T-helper 2 cell treated with Interferon-gamma antibody and Interleukin-4, amounts not matched to agents 5 μg/mL and 100 μg/mL, for 36 hours (primary cell): ENCODE data around the gene HPSE.
A peak's percentile ranks its signal among the peaks of the same experiment; 100 is the strongest.

Source experiments
- DNase-seq: peaks from one replicate; pipeline ENCODE4 v3.0.0; 2021; ENCODE audit warnings: low spot score
- H3K27ac Mint-ChIP-seq: one replicate; pipeline ENCODE4 v1.8.0; 2021; ENCODE audit warnings: mild to moderate bottlenecking, mixed read lengths
- H3K27me3 Mint-ChIP-seq: one replicate; pipeline ENCODE4 v1.8.0; 2021; ENCODE audit warnings: low read depth, mixed read lengths
- H3K36me3 Mint-ChIP-seq: one replicate; pipeline ENCODE4 v1.8.0; 2021; ENCODE audit warnings: low read depth, mixed read lengths
- H3K4me1 Mint-ChIP-seq: one replicate; pipeline ENCODE4 v1.8.0; 2021; ENCODE audit warnings: low read depth, mixed read lengths
- H3K4me3 Mint-ChIP-seq: one replicate; pipeline ENCODE4 v1.8.0; 2022; ENCODE audit warnings: mild to moderate bottlenecking, moderate library complexity, mixed read lengths
- H3K9me3 Mint-ChIP-seq: one replicate; pipeline ENCODE4 v1.8.0; 2021; ENCODE audit warnings: mixed read lengths

The HPSE gene

DNA sequence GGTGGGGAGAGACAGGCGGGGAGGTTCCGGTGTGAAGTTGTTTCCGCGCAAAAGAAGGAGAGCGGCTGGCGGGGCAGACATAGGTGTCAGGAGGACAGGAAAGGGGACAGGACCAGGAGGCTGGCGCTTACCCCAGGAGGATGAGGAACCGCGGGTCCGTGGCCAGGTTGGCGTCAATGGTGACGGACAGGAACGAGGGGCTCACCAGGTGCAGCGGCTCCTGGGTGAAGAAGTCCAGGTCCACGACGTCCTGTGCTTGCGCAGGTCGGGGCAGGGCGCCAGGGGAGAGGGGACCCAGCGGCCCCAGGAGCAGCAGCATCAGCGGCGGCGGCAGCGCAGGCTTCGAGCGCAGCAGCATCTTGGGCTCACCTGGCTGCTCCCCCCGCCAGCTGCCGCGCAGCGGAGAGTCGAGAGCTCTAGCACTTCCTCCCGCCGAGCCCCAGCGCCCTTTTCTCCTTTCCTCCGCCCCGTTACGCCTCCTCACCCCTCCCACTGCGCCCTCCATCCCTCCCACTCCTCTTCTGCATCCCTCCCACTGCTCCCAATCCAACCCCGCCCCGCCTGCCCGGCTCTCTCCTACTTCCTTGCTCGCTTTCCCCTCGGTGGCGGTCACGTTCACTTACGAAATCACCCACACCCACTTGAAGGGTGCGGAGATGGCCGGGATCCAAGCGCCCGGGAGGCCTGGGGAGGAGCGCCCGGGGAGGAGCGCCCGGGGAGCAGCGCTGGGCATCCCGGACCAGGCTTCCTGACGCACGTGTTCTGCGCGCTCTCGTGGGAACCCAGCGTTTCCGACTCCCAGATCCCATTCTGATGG, at the start of gene HPSE:
TSS of gene HPSE (minus strand) at position 424 of the 817 bp plus-strand sequence. CDS start at position 358, 66 bp downstream.
- Mint-ChIP-seq H3K4me3 (peak within 1 kb of the TSS; percentile 91), H3K36me3 (peaks cover 6% of the 10 kb centered on the region), H3K27ac (peak within 1 kb of the TSS; percentile 69), H3K27me3 (peaks cover 41% of the 10 kb centered on the region), H3K4me1 (peaks cover 19% of the 10 kb centered on the region), H3K9me3 (peaks cover 13% of the 10 kb centered on the region)
- peak; percentile 55 for DNase-seq

DNA sequence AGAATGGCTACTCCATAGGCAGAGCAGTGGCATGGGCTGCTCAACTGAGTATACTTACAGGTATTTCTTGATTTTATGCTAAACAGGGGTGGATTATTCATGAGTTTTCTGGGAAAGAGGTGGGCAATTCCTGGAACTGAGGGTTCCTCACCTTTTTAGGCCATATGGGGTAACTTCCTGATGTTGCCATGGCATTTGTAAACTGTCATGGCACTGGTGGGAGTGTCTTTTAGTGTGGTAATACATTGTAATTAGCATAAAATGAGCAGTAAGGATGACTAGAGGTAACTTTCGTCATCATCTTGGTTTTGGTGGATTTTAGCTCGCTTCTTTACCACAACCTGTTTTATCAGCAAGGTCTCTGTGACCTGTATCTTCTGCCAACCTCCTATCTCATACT, 48.2 kb upstream of the HPSE start:
- Mint-ChIP-seq H3K27me3 (no peaks in the 10 kb centered on the region), H3K27ac (no peak overlapping the region), H3K4me1 (peaks cover 3% of the 10 kb centered on the region), H3K36me3 (peaks cover 2% of the 10 kb centered on the region), H3K9me3 (peaks cover 21% of the 10 kb centered on the region), H3K4me3 (no peak overlapping the region)
- DNase-seq: no peak

DNA sequence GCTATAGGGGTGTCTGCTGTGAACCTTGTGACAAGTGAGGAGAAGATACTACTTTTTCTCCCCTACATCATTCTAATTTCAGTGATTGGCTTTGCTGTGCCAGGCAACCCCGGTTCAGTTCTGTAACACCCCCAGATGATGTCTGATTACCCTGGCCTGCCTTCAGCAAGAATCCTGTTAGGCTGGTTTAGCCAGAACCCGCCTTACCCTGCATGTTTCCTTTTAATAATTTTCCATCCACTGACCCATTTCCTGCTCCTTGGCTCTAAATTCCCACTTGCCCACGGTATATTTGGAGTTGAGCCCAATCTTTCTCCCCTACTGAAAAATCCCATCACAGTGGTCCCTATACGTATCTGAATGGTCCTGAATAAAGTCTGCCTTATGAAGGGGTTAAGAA, 46.5 kb upstream of the HPSE start:
- H3K9me3 Mint-ChIP-seq: peaks cover 34% of the 10 kb centered on the region
- DNase-seq: no peak
- no peak overlapping the region for H3K27ac Mint-ChIP-seq
- H3K4me3 Mint-ChIP-seq: no peak overlapping the region
- H3K27me3 Mint-ChIP-seq: no peaks in the 10 kb centered on the region
- H3K4me1 Mint-ChIP-seq: peaks cover 3% of the 10 kb centered on the region
- H3K36me3 Mint-ChIP-seq: peaks cover 3% of the 10 kb centered on the region

DNA sequence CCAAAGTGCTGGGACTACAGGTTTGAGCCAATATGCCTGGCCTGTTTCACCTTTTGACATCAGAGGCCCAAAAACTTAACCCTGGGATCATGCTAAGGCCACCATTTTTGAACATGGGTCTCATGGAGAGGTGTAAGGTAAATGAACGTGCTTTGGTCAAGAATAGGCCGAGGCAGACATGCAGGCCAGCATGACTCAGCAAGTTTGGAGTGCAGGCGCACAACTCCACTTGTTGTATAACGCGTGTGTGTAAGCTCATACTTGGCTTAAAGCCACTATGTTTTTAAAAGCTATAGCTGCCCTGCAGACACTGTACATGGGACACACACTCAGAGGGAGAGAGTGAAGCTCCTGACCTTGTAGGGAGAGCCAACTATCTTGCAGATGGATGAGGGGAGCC, 43.8 kb upstream of the HPSE start:
- H3K27ac Mint-ChIP-seq: no peak overlapping the region
- H3K4me1 Mint-ChIP-seq: peaks cover 3% of the 10 kb centered on the region
- peaks cover 4% of the 10 kb centered on the region for H3K36me3 Mint-ChIP-seq
- no peak overlapping the region for H3K4me3 Mint-ChIP-seq
- H3K27me3 Mint-ChIP-seq: no peaks in the 10 kb centered on the region
- peaks cover 39% of the 10 kb centered on the region for H3K9me3 Mint-ChIP-seq
- no peak for DNase-seq

DNA sequence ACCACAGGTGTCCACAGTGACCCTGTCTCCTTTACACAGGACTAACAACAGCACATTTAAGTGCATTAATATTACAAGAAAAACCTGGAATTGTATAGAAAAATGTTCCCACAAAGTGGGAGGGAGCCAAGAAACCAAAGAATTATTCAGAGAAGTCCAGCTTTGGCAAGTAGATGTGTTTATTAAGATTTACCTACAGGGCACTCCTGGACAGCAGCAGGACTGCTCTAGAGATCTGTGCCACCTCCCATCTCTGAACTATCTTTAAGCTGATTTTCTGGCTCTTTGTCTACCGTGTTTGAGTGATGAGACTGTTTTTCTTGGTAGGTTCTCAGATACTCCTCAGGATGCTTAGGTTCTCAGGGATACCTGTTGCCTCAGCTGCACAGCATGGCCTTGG, 38.3 kb upstream of the HPSE start:
- Mint-ChIP-seq H3K9me3 (peaks cover 19% of the 10 kb centered on the region), H3K27ac (no peak overlapping the region), H3K4me3 (no peak overlapping the region), H3K4me1 (no peaks in the 10 kb centered on the region), H3K36me3 (peaks cover 3% of the 10 kb centered on the region), H3K27me3 (peaks cover 3% of the 10 kb centered on the region)
- DNase-seq: no peak

DNA sequence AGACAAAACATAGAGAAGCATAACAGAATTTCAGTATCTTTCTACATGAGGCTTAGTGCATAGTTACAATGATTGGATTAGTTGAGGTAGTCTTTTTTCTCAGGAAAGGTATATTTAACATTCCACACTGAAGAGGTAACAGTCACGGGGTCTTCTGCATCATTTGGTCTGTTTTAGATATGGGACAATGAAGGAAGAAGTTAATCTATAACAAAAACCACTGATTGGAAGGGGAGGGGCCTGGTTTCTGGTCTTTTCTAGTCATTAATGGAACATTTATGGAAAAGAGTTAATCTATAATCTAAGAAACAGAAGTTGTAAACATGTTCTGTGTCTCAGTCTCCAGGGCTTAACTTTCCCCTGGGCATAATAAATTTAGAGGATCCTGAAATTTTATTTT, 37.3 kb upstream of the HPSE start:
- Mint-ChIP-seq H3K9me3 (peaks cover 9% of the 10 kb centered on the region), H3K4me1 (no peaks in the 10 kb centered on the region), H3K36me3 (peaks cover 3% of the 10 kb centered on the region), H3K27ac (no peak overlapping the region), H3K27me3 (peaks cover 3% of the 10 kb centered on the region), H3K4me3 (no peak overlapping the region)
- DNase-seq: no peak

DNA sequence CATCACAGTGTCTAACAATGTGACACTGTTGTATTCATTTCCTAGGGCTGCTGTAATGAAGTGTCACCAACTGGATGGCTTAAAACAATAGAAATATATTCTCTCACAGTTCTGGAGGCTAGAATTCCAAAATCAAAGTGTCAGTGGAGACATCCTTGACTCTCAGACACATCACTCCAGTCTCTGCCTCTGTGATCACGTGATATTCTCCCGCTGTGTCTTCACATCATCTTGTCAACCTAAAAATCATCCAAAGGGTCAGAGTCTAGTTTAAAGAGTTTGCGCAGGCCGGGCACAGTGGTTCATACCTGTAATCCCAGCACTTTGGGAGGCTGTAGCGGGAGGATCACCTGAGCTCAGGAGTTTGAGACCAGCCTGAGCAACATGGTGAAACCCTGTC, 36.6 kb upstream of the HPSE start:
- Mint-ChIP-seq H3K4me1 (no peaks in the 10 kb centered on the region), H3K36me3 (peaks cover 2% of the 10 kb centered on the region), H3K27ac (no peak overlapping the region), H3K4me3 (no peak overlapping the region), H3K9me3 (peaks cover 6% of the 10 kb centered on the region), H3K27me3 (peaks cover 3% of the 10 kb centered on the region)
- no peak for DNase-seq

DNA sequence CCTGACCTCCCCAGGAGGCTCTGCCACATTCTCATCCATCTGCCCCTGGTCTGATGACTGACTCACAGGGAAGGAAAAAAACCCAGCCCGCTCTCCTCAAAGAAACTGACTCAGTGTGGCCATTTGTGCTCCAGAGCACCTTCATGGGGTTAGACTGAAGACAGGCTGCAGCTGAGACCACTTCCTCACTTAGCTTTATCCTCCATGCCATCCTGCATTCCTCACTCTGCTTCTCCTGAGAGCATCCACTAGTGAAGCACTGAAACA, 35.9 kb upstream of the HPSE start:
- H3K27ac Mint-ChIP-seq: no peak overlapping the region
- no peaks in the 10 kb centered on the region for H3K4me1 Mint-ChIP-seq
- peaks cover 3% of the 10 kb centered on the region for H3K27me3 Mint-ChIP-seq
- H3K9me3 Mint-ChIP-seq: no peaks in the 10 kb centered on the region
- no peaks in the 10 kb centered on the region for H3K36me3 Mint-ChIP-seq
- H3K4me3 Mint-ChIP-seq: no peak overlapping the region
- DNase-seq: no peak

DNA sequence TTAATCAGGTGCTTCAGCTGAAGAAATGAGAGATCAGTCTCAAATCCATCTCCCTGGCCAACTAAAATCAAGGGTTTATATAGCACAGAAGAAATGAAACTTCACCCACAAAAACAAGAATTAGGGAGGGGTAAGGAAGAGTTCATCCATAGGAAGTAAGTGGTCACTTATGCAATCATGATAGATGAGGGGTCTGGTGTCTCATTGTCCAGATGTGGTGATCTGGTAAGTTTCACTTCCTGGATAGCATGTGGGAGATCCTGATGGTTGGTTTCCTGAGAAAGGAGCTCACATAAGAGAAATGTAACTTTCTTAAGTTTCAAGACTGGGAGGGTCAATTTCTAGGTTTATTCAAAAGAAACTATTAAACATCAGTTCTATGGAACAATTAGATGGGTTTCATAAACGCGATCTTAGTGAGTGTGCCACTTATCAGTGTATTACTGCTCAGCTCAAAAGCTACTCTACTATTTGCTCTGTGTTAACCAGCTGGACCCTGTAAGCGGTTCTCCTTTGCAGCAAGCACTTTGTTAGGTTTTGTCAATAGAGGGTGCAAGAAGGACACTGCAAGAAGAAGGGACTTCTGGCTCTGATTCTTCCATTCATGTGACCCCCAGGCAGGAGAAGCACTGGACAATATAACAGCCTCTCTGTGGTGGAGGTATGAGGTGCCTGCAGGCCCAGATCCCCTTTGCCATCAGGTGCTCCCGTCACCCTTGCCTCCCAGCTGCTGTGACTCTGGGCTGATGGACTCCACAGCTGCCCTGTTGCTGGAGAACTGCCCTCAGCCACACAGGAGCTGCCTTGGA, 35.4 kb upstream of the HPSE start:
- peaks cover 3% of the 10 kb centered on the region for H3K27me3 Mint-ChIP-seq
- H3K4me3 Mint-ChIP-seq: no peak overlapping the region
- no peaks in the 10 kb centered on the region for H3K9me3 Mint-ChIP-seq
- no peaks in the 10 kb centered on the region for H3K4me1 Mint-ChIP-seq
- H3K27ac Mint-ChIP-seq: no peak overlapping the region
- DNase-seq: no peak
- H3K36me3 Mint-ChIP-seq: no peaks in the 10 kb centered on the region

DNA sequence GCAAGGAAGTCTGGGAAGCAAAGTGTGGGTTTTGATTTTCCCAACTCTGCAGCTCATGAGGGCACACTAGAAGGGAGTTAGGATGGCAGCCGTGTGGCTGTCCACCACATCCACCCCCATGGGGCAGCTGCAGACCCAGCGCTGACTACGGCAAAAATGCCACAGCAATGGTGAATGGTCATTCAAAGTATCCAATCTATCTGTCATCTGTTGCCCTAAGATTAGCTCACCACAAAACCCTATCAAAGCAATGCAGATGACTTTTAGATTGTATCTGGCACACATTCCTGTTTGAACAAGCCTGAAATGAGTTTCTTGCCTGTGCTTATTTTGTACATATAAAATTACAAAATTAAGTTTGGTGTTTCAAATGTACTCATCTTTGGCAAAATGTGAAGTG, 29.7 kb upstream of the HPSE start:
- H3K36me3 Mint-ChIP-seq: no peaks in the 10 kb centered on the region
- no peak for DNase-seq
- no peaks in the 10 kb centered on the region for H3K9me3 Mint-ChIP-seq
- no peaks in the 10 kb centered on the region for H3K27me3 Mint-ChIP-seq
- no peak overlapping the region for H3K4me3 Mint-ChIP-seq
- H3K27ac Mint-ChIP-seq: no peak overlapping the region
- H3K4me1 Mint-ChIP-seq: no peaks in the 10 kb centered on the region

DNA sequence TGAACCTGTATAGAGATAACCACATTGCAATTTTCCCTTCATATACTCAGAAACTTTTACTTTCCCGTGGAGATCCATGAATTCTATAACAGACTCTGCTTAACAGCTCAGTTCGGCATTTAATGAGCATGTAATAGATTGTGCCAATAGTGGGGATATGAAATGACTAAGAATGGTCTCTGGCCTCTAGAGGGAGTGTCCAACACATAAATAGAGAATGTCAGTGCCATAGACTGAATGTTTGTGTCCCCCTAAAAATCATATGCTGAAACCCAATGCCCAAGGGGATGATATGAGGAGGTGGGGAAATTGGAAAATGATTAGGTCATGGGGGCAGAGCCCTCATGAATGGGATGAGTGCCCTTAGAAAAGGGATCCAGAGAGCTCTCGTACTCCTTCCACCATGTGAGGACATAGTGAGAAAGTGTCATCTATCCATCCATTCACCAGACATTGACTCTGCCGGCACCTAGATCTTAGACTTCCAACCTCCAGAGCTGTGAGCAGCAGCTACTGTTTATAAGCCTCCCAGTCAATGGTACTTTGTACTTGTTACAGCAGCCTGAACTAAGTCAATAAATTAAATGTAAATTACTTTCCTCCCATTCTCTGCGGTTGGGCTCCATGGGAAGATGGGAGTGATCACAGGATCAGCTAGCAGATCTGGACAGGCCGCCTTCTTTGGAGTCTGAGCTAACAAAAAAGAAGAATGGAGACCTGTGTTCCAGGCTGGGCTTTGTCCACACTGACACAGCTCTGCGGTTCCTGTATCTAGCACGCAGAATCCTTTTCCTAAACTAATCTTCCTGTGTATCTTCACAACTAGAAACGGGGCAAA, 28.1 kb upstream of the HPSE start:
- no peak for DNase-seq
- H3K27me3 Mint-ChIP-seq: no peaks in the 10 kb centered on the region
- no peaks in the 10 kb centered on the region for H3K9me3 Mint-ChIP-seq
- H3K36me3 Mint-ChIP-seq: no peaks in the 10 kb centered on the region
- H3K4me3 Mint-ChIP-seq: no peak overlapping the region
- H3K4me1 Mint-ChIP-seq: no peaks in the 10 kb centered on the region
- no peak overlapping the region for H3K27ac Mint-ChIP-seq

DNA sequence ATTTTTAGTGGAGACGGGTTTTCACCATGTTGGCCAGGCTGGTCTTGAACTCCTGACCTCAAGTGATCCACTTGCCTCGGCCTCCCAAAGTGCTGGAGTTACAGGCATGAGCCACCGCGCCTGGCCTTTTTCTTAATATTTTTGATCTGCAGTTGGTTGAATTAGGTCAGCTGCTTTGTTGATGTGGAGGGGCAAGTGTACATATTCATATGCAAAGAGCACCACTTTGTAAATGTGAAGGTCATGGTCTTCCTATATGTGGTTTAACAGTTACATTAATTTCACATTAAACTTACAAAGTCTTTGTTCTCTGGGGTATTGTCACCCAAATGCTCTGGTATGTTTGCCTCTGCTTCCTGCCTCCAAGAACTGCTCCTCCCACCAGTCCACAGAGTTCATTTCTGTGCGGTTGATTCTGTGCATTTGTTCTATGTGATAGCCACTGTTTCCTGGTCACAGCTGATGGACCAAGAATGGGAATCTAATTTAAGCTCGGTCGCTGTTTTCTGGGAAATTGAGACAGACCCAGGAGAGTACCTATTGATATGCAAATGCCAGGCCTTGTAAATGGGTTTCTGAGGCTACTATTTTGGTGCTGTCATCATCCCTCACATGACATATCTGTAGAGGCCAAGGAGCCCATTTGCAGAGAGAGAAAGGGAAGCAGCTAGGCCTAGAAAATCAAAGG, 26.9 kb upstream of the HPSE start:
- H3K27ac Mint-ChIP-seq: no peak overlapping the region
- H3K9me3 Mint-ChIP-seq: no peaks in the 10 kb centered on the region
- peaks cover 11% of the 10 kb centered on the region for H3K4me1 Mint-ChIP-seq
- H3K4me3 Mint-ChIP-seq: no peak overlapping the region
- DNase-seq: no peak
- H3K36me3 Mint-ChIP-seq: no peaks in the 10 kb centered on the region
- H3K27me3 Mint-ChIP-seq: no peaks in the 10 kb centered on the region

DNA sequence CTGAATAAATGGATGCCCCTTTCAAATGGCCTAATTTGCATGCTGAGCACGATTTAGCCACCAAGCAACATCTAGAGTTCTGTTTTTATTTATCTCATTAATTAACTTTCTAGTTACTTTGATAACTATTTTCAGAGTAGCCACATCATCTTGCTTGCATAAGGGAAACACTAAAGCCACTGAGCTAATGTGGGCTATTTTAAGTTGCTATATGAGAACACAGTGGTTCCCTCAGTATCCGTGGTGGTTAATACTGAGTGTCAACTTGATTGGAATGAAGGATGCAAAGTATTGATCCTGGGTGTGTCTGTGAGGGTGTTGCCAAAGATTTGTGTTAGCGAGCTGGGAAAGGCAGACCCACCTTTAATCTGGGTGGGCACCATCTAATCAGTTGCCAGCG, 25.4 kb upstream of the HPSE start:
- no peak overlapping the region for H3K4me3 Mint-ChIP-seq
- no peaks in the 10 kb centered on the region for H3K27me3 Mint-ChIP-seq
- no peak for DNase-seq
- no peaks in the 10 kb centered on the region for H3K36me3 Mint-ChIP-seq
- no peak overlapping the region for H3K27ac Mint-ChIP-seq
- H3K9me3 Mint-ChIP-seq: no peaks in the 10 kb centered on the region
- peaks cover 13% of the 10 kb centered on the region for H3K4me1 Mint-ChIP-seq
